Trophoblast cell (in vitro differentiated cells and primary cell): ENCODE measurements around the gene SERPINB5. TPM values are rescaled to one million over a fixed set of nuclear protein-coding genes. Genes with fewer than 3 reads are reported as not detected.

Experiments used
- DNase-seq, 2 donors: peaks; one replicate each; pipeline ENCODE4 v3.0.0-alpha.2; 2016
- H2AFZ ChIP-seq: 2 replicates; pipeline ENCODE4 v1.6.1; 2013; ENCODE audit warnings: low read length, moderate library complexity, mild to moderate bottlenecking; ENCODE audit not compliant: insufficient read depth, poor library complexity
- H2AK5ac ChIP-seq: 2 replicates; pipeline ENCODE4 v1.6.1; 2013; ENCODE audit warnings: mild to moderate bottlenecking, low read length
- H2BK120ac ChIP-seq: 2 replicates; pipeline ENCODE4 v1.6.1; 2013; ENCODE audit warnings: low read length, mild to moderate bottlenecking, moderate library complexity; ENCODE audit not compliant: insufficient read depth, poor library complexity
- H2BK12ac ChIP-seq: 2 replicates; pipeline ENCODE4 v1.6.1; 2013; ENCODE audit warnings: mild to moderate bottlenecking, low read length, moderate library complexity
- H2BK5ac ChIP-seq: 2 replicates; pipeline ENCODE4 v1.6.1; 2013; ENCODE audit warnings: low read length, low read depth, moderate library complexity, mild to moderate bottlenecking; ENCODE audit not compliant: poor library complexity
- H3K14ac ChIP-seq: 2 replicates; pipeline ENCODE4 v1.6.1; 2013; ENCODE audit warnings: mild to moderate bottlenecking, low read length
- H3K18ac ChIP-seq: 2 replicates; pipeline ENCODE4 v1.6.1; 2013; ENCODE audit warnings: mild to moderate bottlenecking, low read length
- H3K23ac ChIP-seq: 2 replicates; pipeline ENCODE4 v1.6.1; 2013; ENCODE audit warnings: low read length
- H3K27ac ChIP-seq: 2 replicates; pipeline ENCODE4 v1.5.1; 2013; ENCODE audit warnings: low read depth, mild to moderate bottlenecking, inconsistent platforms, low read length, moderate library complexity
- H3K27me3 ChIP-seq: 2 replicates; pipeline ENCODE4 v1.6.1; 2013; ENCODE audit warnings: inconsistent platforms, mild to moderate bottlenecking, low read length, moderate library complexity; ENCODE audit not compliant: insufficient read depth
- H3K36me3 ChIP-seq, 2 experiments: 1 replicate in 1 of 2; 2 replicates in 1 of 2; pipeline ENCODE4 v1.6.1; 2013; ENCODE audit warnings: low read length in 2 of 2, mild to moderate bottlenecking in 2 of 2, moderate library complexity in 1 of 2; ENCODE audit not compliant: insufficient read depth in 2 of 2, control insufficient read depth in 1 of 2
- H3K4ac ChIP-seq: 2 replicates; pipeline ENCODE4 v1.6.1; 2013; ENCODE audit warnings: low read depth, mild to moderate bottlenecking, low read length, moderate library complexity
- H3K4me1 ChIP-seq, 2 experiments: 1 replicate in 1 of 2; 2 replicates in 1 of 2; pipeline ENCODE4 v1.6.1; 2013; ENCODE audit warnings: low read length in 2 of 2, mild to moderate bottlenecking in 2 of 2, moderate library complexity in 1 of 2; ENCODE audit not compliant: insufficient read depth in 2 of 2, control insufficient read depth in 1 of 2
- H3K4me2 ChIP-seq: 2 replicates; pipeline ENCODE4 v1.6.1; 2013; ENCODE audit warnings: inconsistent platforms, mild to moderate bottlenecking, low read length, moderate library complexity
- H3K4me3 ChIP-seq: 2 replicates; pipeline ENCODE4 v1.5.1; 2013; ENCODE audit warnings: mild to moderate bottlenecking, low read depth, low read length, inconsistent platforms
- H3K79me1 ChIP-seq: one replicate; pipeline ENCODE4 v1.6.1; 2013; ENCODE audit warnings: low read length
- H3K79me2 ChIP-seq: 2 replicates; pipeline ENCODE4 v1.6.1; 2013; ENCODE audit warnings: low read length, mild to moderate bottlenecking; ENCODE audit not compliant: control insufficient read depth, insufficient read depth, poor library complexity
- H3K9ac ChIP-seq: 2 replicates; pipeline ENCODE4 v1.6.1; 2013; ENCODE audit warnings: mild to moderate bottlenecking, low read length
- H3K9me3 ChIP-seq: 2 replicates; pipeline ENCODE4 v1.6.1; 2013; ENCODE audit warnings: low read depth, mild to moderate bottlenecking, control low read depth, inconsistent platforms, low read length; ENCODE audit not compliant: insufficient read depth
- H4K12ac ChIP-seq: 2 replicates; pipeline ENCODE4 v1.6.1; 2013; ENCODE audit warnings: low read depth, mild to moderate bottlenecking, low read length, moderate library complexity
- H4K8ac ChIP-seq: 2 replicates; pipeline ENCODE4 v1.6.1; 2013; ENCODE audit warnings: low read depth, mild to moderate bottlenecking, low read length, moderate library complexity
- H4K91ac ChIP-seq: one replicate; pipeline ENCODE4 v1.6.1; 2013; ENCODE audit warnings: low read depth, mild to moderate bottlenecking, low read length, moderate library complexity
- WGBS: extraction: QIAGEN DNeasy Blood & Tissue Kit; methylation state at CpG from one replicate; pipeline ENCODE4 v1.1.7; 2013; ENCODE audit warnings: missing lambda C conversion rate; ENCODE audit not compliant: insufficient read length, insufficient coverage; ENCODE audit errors: extremely low coverage; 5-methylcytosine and 5-hydroxymethylcytosine counted together
- polyA plus RNA-seq: library from polyadenylated mRNA; stranded (reverse); fragments of 200-250 nt; gene quantifications from 2 replicates; pipeline ENCODE4 v1.2.3, GENCODE V29; 2013

The SERPINB5 gene, protein sequence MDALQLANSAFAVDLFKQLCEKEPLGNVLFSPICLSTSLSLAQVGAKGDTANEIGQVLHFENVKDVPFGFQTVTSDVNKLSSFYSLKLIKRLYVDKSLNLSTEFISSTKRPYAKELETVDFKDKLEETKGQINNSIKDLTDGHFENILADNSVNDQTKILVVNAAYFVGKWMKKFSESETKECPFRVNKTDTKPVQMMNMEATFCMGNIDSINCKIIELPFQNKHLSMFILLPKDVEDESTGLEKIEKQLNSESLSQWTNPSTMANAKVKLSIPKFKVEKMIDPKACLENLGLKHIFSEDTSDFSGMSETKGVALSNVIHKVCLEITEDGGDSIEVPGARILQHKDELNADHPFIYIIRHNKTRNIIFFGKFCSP
- polyA plus RNA-seq, result 0.01 TPM in 1 of 2 replicates, not detected in the other

DNA sequence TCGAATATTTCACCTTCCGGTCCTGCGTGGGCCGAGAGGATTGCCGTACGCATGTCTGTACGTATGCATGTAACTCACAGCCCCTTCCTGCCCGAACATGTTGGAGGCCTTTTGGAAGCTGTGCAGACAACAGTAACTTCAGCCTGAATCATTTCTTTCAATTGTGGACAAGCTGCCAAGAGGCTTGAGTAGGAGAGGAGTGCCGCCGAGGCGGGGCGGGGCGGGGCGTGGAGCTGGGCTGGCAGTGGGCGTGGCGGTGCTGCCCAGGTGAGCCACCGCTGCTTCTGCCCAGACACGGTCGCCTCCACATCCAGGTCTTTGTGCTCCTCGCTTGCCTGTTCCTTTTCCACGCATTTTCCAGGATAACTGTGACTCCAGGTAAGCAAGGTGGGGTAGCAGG is at the start of gene SERPINB5:
Gene SERPINB5 (plus strand): TSS at position 291 of the 400 bp plus-strand sequence. CDS start 7,471 bp downstream, outside the sequence.
- H2BK5ac ChIP-seq, result no peak within 1 kb of the TSS
- H3K4me1 ChIP-seq, result no peaks in the 10 kb centered on the region
- H3K4me3 ChIP-seq, result no peak within 1 kb of the TSS
- H3K79me1 ChIP-seq, result no peaks in the 10 kb centered on the region
- H3K18ac ChIP-seq, result no peak within 1 kb of the TSS
- H2AK5ac ChIP-seq, result no peak within 1 kb of the TSS
- WGBS, result no CpG with 5 or more reads among the region's 21 CpGs
- no peak within 1 kb of the TSS for H3K23ac ChIP-seq
- H3K14ac ChIP-seq, result no peak within 1 kb of the TSS
- no peak within 1 kb of the TSS for H2AFZ ChIP-seq
- H3K79me2 ChIP-seq, result no peaks in the 10 kb centered on the region
- no peaks in the 10 kb centered on the region for H3K9me3 ChIP-seq
- no peak within 1 kb of the TSS for H3K4me2 ChIP-seq
- no peak within 1 kb of the TSS for H3K9ac ChIP-seq
- H3K27ac ChIP-seq, result no peak within 1 kb of the TSS
- no peak within 1 kb of the TSS for H4K91ac ChIP-seq
- no peaks in the 10 kb centered on the region for H3K27me3 ChIP-seq
- no peak within 1 kb of the TSS for H4K12ac ChIP-seq
- H3K36me3 ChIP-seq, result no peaks in the 10 kb centered on the region
- H3K4ac ChIP-seq, result no peak within 1 kb of the TSS
- peak; percentile 43 to 62 for DNase-seq
- H2BK12ac ChIP-seq, result no peak within 1 kb of the TSS
- no peak within 1 kb of the TSS for H4K8ac ChIP-seq
- no peak within 1 kb of the TSS for H2BK120ac ChIP-seq

GRCh38 chr18:63427558-63427957 is 49.2 kb upstream of the SERPINB5 start:
- Histone ChIP-seq H3K27ac (no peak overlapping the region), H3K79me1 (peaks cover 5% of the 10 kb centered on the region), H4K91ac (no peak overlapping the region), H2AFZ (no peak overlapping the region), H4K12ac (no peak overlapping the region), H2AK5ac (no peak overlapping the region), H3K4me1 (peaks cover 0 to 6% of the 10 kb centered on the region in 2 experiments), H2BK5ac (no peak overlapping the region), H2BK12ac (no peak overlapping the region), H3K4me2 (no peak overlapping the region), H3K4me3 (no peak overlapping the region), H3K79me2 (peaks cover 4% of the 10 kb centered on the region), H3K27me3 (no peaks in the 10 kb centered on the region), H3K4ac (no peak overlapping the region), H4K8ac (no peak overlapping the region), H3K36me3 (no peaks in the 10 kb centered on the region), H3K18ac (no peak overlapping the region), H2BK120ac (no peak overlapping the region), H3K14ac (no peak overlapping the region), H3K9ac (no peak overlapping the region), H3K9me3 (peaks cover 2% of the 10 kb centered on the region), H3K23ac (no peak overlapping the region)
- no CpG with 5 or more reads among the region's 4 CpGs for WGBS
- peak; percentile 81 to 89 for DNase-seq

- Histone ChIP-seq H2BK12ac (no peak overlapping the region), H2BK5ac (no peak overlapping the region), H3K79me2 (no peaks in the 10 kb centered on the region), H3K4me1 (peaks cover 0 to 6% of the 10 kb centered on the region in 2 experiments), H2AK5ac (no peak overlapping the region), H3K27me3 (no peaks in the 10 kb centered on the region), H4K12ac (no peak overlapping the region), H3K36me3 (no peaks in the 10 kb centered on the region), H3K9ac (no peak overlapping the region), H3K4me2 (no peak overlapping the region), H2BK120ac (no peak overlapping the region), H2AFZ (no peak overlapping the region), H3K4ac (no peak overlapping the region), H3K9me3 (peaks cover 2% of the 10 kb centered on the region), H3K4me3 (no peak overlapping the region), H3K27ac (no peak overlapping the region), H3K23ac (no peak overlapping the region), H3K14ac (no peak overlapping the region), H4K91ac (no peak overlapping the region), H3K18ac (no peak overlapping the region), H4K8ac (no peak overlapping the region), H3K79me1 (no peaks in the 10 kb centered on the region)
- DNase-seq, result no peak
- no CpG with 5 or more reads among the region's 2 CpGs for WGBS
Measured at GRCh38 chr18:63430526-63430925, 46.2 kb upstream of the SERPINB5 start.

DNA sequence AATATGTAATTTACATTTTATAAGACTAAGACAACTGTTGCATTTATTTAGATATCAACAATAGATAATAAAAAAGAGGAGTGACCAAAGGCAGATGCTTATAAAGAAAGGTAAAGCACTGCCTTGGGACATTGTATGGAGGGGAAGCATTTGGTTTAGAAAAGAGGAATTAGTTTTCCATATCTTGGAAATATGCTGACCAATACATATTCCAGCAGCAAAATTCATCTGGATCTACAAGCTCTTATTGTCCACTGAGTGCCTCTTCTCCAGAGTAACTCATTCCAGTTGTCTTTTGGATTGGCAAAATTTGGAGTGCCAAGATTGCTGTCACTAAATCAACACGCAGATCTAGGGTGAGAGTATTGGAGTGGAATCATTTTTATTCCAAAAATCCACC is 45.6 kb upstream of the SERPINB5 start:
- no peak overlapping the region for H3K4me2 ChIP-seq
- H3K4ac ChIP-seq, result no peak overlapping the region
- no peak overlapping the region for H4K91ac ChIP-seq
- peaks cover 2% of the 10 kb centered on the region for H3K9me3 ChIP-seq
- no peak overlapping the region for H4K12ac ChIP-seq
- DNase-seq, result no peak
- no peaks in the 10 kb centered on the region for H3K79me1 ChIP-seq
- no peak overlapping the region for H3K27ac ChIP-seq
- no peak overlapping the region for H4K8ac ChIP-seq
- H2BK120ac ChIP-seq, result no peak overlapping the region
- no peaks in the 10 kb centered on the region for H3K79me2 ChIP-seq
- H2AFZ ChIP-seq, result no peak overlapping the region
- H2BK12ac ChIP-seq, result no peak overlapping the region
- H2BK5ac ChIP-seq, result no peak overlapping the region
- H3K4me1 ChIP-seq, result peaks cover 0 to 6% of the 10 kb centered on the region in 2 experiments
- H2AK5ac ChIP-seq, result no peak overlapping the region
- H3K4me3 ChIP-seq, result no peak overlapping the region
- no peak overlapping the region for H3K18ac ChIP-seq
- H3K27me3 ChIP-seq, result no peaks in the 10 kb centered on the region
- H3K36me3 ChIP-seq, result no peaks in the 10 kb centered on the region
- H3K9ac ChIP-seq, result no peak overlapping the region
- no CpG with 5 or more reads among the region's 1 CpG for WGBS
- H3K23ac ChIP-seq, result no peak overlapping the region
- H3K14ac ChIP-seq, result no peak overlapping the region
